Stomach (tissue), 9 donors: ENCODE results near the gene CXCL17. TPM values are rescaled to one million over a fixed set of nuclear protein-coding genes. Genes with fewer than 3 reads are reported as not detected.
"Not testable (repeated sequence)": the region's sequence is repeated elsewhere in the genome, so short reads cannot be mapped to it uniquely, and the experiment has no call there.

Source experiments
- DNase-seq, 2 donors: peaks; one replicate each; pipeline versions ENCODE4 v3.0.0 to v3.0.0-alpha.2; 2013 to 2019
- H3K27ac ChIP-seq, 5 donors: fragments of 200-600 bp in 4 of 5; sonication (generic) in 4 of 5; one replicate each; pipeline ENCODE4 v1.5.1; 2013 to 2019; ENCODE audit warnings: mild to moderate bottlenecking in 1 of 5, moderate library complexity in 1 of 5
- H3K27me3 ChIP-seq, 3 donors: fragments of 200-600 bp; sonication (generic); one replicate each; pipeline ENCODE4 v1.5.1; 2017 to 2019; ENCODE audit warnings: mixed run types in 1 of 3
- H3K36me3 ChIP-seq, 4 donors: fragments of 200-600 bp; sonication (generic); 1 replicate in 3 of 4; 2 replicates in 1 of 4; pipeline ENCODE4 v1.5.1; 2016 to 2019
- H3K4me1 ChIP-seq, 4 donors: fragments of 200-600 bp; sonication (generic); one replicate each; pipeline ENCODE4 v1.5.1; 2016 to 2019
- H3K4me3 ChIP-seq, 4 donors: fragments of 200-600 bp; sonication (generic) in 3 of 4; one replicate each; pipeline ENCODE4 v1.5.1; 2016 to 2019; ENCODE audit warnings: mild to moderate bottlenecking in 1 of 4
- H3K9me3 ChIP-seq, 4 donors: fragments of 200-600 bp; sonication (generic); one replicate each; pipeline ENCODE4 v1.5.1; 2016 to 2019
- CTCF ChIP-seq, 7 experiments: fragments of 450-650 bp in 4 of 7; fragments of 200-600 bp in 3 of 7; sonication (generic) in 3 of 7; IDR thresholded peaks; one replicate each; pipeline ENCODE4 v1.5.1; 2016 to 2019; ENCODE audit warnings: antibody characterized with exemption in 7 of 7, control low read depth in 2 of 7, mild to moderate bottlenecking in 1 of 7
- EP300 ChIP-seq: sonication (generic); formaldehyde crosslinking; IDR thresholded peaks from one replicate; pipeline ENCODE4 v1.6.1; 2017; ENCODE audit warnings: antibody characterized with exemption
- POLR2A ChIP-seq, 4 donors: fragments of 450-650 bp; IDR thresholded peaks; one replicate each; pipeline ENCODE4 v1.6.1; 2016; ENCODE audit warnings: antibody characterized with exemption in 4 of 4, control low read depth in 2 of 4, mild to moderate bottlenecking in 1 of 4, moderate library complexity in 1 of 4
- POLR2AphosphoS5 ChIP-seq, 3 donors: sonication (generic); formaldehyde crosslinking; IDR thresholded peaks; one replicate each; pipeline ENCODE4 v1.6.1; 2016; ENCODE audit warnings: antibody characterized with exemption in 3 of 3
- WGBS, 5 donors: extraction: QIAGEN DNeasy Blood & Tissue Kit in 3 of 5; methylation state at CpG; one replicate each; pipeline versions ENCODE4 v1.1.5 to v1.1.7; 2013 to 2018; 5-methylcytosine and 5-hydroxymethylcytosine counted together
- intact Hi-C: fragments of 100-400 bp; cut with DNase I; formaldehyde crosslinking; loops from one replicate; pipeline ENCODE4 v1.15.1; 2023; ENCODE audit warnings: low total_unique reads
- polyA plus RNA-seq, 3 donors: library from polyadenylated mRNA; stranded (reverse); fragments of 200-250 nt; gene quantifications; one replicate each; pipeline ENCODE4 v1.2.3, GENCODE V29; 2013
- total RNA-seq, 5 donors: library from RNA; depleted of rRNA; stranded (reverse); fragments of >200 nt; gene quantifications; one replicate each; pipeline versions ENCODE4 v1.1.0 to v1.2.3, GENCODE V29; 2014 to 2016
- donor health status: healthy with polysubstance abuse.
- donor health status: Bipolar disorder and iron deficiency.
- donor health status: healthy.

The CXCL17 gene
- total and polyA plus RNA-seq, 8 donors: 7.6 to 518 (median 107) TPM; not detected in 1

- no peak for TF ChIP-seq POLR2AphosphoS5 (IDR thresholded peaks at IDR 0.05)
- no peak for TF ChIP-seq EP300
- no peak for TF ChIP-seq POLR2A (IDR thresholded peaks at IDR 0.05)
- no peak for TF ChIP-seq CTCF (IDR thresholded peaks at IDR 0.05)
- 60 to 87% (median 75%) methylated on average over 5 of the region's 5 CpGs for WGBS, 5 donors
- Histone ChIP-seq H3K27me3 (no peaks in the 10 kb centered on the region), H3K4me3 (no peak overlapping the region), H3K9me3 (no peaks in the 10 kb centered on the region), H3K36me3 (no peaks in the 10 kb centered on the region), H3K4me1 (peaks cover 0 to 17% (median 2%) of the 10 kb centered on the region in 4 donors), H3K27ac (peak overlapping the region in 1 of 5 donors; percentile 26)
- no peak for DNase-seq
- intact Hi-C loops: no loop called here
Observed at GRCh38 chr19:42465827-42466280, 23.1 kb upstream of the CXCL17 start.

GRCh38 chr19:42461700-42462324 is 19.1 kb upstream of the CXCL17 start:
- no peaks in the 10 kb centered on the region for H3K36me3 ChIP-seq
- DNase-seq: peak in 1 of 2 donors; percentile 24
- H3K27ac ChIP-seq: peak overlapping the region in 2 of 5 donors; percentile 7 to 40
- H3K4me1 ChIP-seq: peaks cover 0 to 21% (median 2%) of the 10 kb centered on the region in 4 donors
- 37 to 58% (median 48%) methylated on average over 4 of the region's 4 CpGs for WGBS, 5 donors
- no peaks in the 10 kb centered on the region for H3K9me3 ChIP-seq
- no peak for TF ChIP-seq CTCF (IDR thresholded peaks at IDR 0.05)
- no peak for TF ChIP-seq POLR2AphosphoS5 (IDR thresholded peaks at IDR 0.05)
- TF ChIP-seq POLR2A (IDR thresholded peaks at IDR 0.05): no peak
- TF ChIP-seq EP300: no peak
- H3K4me3 ChIP-seq: no peak overlapping the region
- intact Hi-C loops: no loop called here
- no peaks in the 10 kb centered on the region for H3K27me3 ChIP-seq

GRCh38 chr19:42461231-42461630 is 18.5 kb upstream of the CXCL17 start:
- 55 to 69% (median 68%) methylated on average over 8 of the region's 8 CpGs for WGBS, 5 donors
- H3K36me3 ChIP-seq, DNase-seq, intact Hi-C loops, H3K9me3 ChIP-seq, H3K27me3 ChIP-seq, H3K4me3 ChIP-seq: not testable (repeated sequence)
- peaks cover 0 to 17% (median 3%) of the 10 kb centered on the region in 4 donors for H3K4me1 ChIP-seq
- H3K27ac ChIP-seq: peak overlapping the region in 4 of 5 donors; percentile 7 to 40 (median 20)

- H3K4me3 ChIP-seq: no peak overlapping the region
- H3K27me3 ChIP-seq: no peaks in the 10 kb centered on the region
Observed at GRCh38 chr19:42459926-42460325, 17.2 kb upstream of the CXCL17 start.

More at GRCh38 chr19:42459926-42460325, 17.2 kb upstream of the CXCL17 start:
- 73 to 92% (median 85%) methylated on average over 2 of the region's 2 CpGs for WGBS, 5 donors
- H3K9me3 ChIP-seq: no peaks in the 10 kb centered on the region
- TF ChIP-seq POLR2A (IDR thresholded peaks at IDR 0.05) (no peak), CTCF (IDR thresholded peaks at IDR 0.05) (no peak), POLR2AphosphoS5 (IDR thresholded peaks at IDR 0.05) (no peak), EP300 (no peak)
- H3K36me3 ChIP-seq: no peaks in the 10 kb centered on the region
- intact Hi-C loops: loop anchor here (10.0 kb wide), 1 partner anchor 65 kb away; the partner anchor contains the start of gene CEACAM1
- DNase-seq: no peak
- no peak overlapping the region for H3K27ac ChIP-seq
- H3K4me1 ChIP-seq: peaks cover 0 to 27% (median 10%) of the 10 kb centered on the region in 4 donors
